Right renal cortex interstitium (tissue), 3 donors: ENCODE data around the gene CYRIA. TPM values are rescaled to one million over a fixed set of nuclear protein-coding genes. Genes with fewer than 3 reads are reported as not detected.

Experiments
- DNase-seq, 3 donors: peaks; one replicate each; pipeline ENCODE4 v3.0.0-alpha.2; 2013; ENCODE audit warnings: low read depth in 3 of 3, low spot score in 2 of 3
- polyA plus RNA-seq, 3 donors: library from polyadenylated mRNA; unstranded; fragments of 120-200 nt; gene quantifications; one replicate each; pipeline ENCODE4 v1.2.1, GENCODE V29; 2013; ENCODE audit not compliant: insufficient read length in 3 of 3

The CYRIA gene
- polyA plus RNA-seq, 3 donors, result 2.5 to 3.2 (median 2.6) TPM

DNA sequence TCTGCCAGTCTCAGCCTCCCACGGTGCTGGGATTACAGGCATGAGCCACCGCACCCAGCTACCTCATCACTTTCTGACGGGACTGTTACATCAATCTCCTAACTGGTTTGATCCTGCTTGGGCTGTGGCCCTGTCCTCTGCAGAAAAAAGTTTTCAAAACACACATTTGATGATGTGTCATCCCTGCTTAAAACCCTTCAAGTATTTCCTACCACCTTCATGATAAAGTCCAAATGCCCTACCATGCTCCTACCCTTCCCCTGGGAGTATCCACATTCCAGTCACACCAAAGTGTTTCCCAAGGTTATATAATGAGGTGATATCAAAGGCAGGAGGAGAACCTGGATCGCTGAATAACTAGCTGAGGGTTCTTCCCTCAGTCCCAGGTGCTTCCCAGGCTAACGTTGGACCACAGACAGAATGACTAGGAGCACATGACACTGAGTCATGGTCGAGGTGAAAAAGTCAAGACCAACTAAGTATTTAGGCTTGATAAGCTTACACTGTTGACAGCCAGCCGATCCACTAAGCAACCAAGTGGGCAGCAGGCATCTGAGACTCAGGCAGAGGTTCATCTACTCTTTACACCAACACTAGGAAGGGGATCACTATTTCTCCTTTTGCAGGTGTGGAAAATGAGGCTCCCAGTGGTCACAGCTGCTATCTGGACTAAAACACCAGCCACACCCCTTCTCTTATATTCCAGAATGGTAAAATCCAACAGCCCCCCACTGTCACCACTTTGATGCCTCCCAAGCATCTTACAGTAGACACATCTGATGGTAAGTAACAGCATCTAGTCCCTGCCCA is 31.8 kb downstream of the CYRIA start:
- DNase-seq, result no peak

- no peak for DNase-seq
Measured at GRCh38 chr2:16632598-16632997, 33.0 kb downstream of the CYRIA start.

GRCh38 chr2:16630463-16630862 is 35.2 kb downstream of the CYRIA start:
- DNase-seq, result no peak

DNA sequence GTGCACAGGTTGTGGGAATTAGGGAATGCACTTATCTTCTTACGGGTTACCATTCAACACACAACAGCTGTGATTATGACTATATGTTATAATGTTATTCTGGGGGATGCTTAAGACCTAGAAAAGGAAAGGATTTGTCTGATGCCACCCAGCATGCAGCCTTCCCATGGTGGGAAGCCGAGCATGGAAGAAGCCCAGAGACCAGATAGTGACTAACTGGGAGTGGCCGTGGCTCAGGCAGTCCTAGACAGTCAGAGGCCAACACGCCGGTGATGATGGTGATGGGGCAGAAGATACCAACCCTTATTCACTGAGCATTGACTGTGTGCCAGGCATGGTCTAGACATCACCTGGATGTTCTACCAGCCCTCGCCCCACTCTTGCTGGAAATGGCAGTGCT is 35.9 kb downstream of the CYRIA start:
- no peak for DNase-seq

DNA sequence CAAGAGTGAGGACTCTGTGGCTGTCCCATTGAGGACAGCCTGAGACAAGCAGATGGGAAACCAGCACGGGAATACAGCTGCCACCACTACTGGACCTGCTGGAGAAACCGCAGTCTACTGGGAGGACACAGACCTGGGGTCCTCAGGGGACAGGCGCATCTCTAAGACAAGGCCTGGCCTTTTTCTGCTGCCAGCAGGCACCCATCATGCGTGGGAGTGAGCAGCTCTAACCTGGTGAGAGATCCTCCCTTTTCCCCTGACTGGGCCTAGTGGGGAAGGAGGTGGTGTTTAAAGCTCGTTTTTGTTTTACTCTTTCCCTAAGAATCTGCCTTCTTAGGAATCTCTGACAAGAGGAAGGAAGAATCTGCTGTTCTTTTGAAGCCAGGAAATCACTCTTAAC is 36.6 kb downstream of the CYRIA start:
- DNase-seq, result no peak

- no peak for DNase-seq
Measured at GRCh38 chr2:16628314-16628713, 37.3 kb downstream of the CYRIA start.

DNA sequence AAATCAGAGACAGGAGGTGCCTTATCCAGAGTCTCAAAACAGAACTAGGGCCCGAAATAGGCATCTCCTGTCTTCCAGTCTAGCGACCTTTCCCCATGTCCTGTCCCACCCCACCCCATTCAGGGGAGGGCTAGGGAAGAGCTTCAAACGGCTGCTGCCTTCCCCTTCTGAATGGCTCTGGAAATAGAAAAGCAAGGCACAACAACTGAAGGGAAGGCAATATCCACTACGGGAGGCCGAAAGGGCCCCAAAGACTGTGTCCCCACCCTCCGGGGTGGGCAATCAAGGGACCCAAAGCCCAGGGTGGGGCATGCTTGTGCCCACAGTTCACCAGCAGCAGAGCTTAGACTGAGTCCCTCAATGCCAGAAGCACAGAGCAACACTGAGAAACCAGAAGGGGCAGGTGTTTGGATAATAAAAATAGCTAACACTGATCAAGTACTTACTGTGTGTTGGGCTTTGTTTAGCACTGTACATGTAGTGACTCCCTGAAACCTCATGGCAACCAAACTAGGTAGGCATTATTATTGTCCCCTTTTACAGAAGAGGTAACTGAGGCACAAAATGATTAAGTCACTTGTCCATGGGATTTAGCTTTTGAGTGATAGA is 38.5 kb downstream of the CYRIA start:
- DNase-seq, result no peak

GRCh38 chr2:16626497-16626896 is 39.1 kb downstream of the CYRIA start:
- no peak for DNase-seq

- DNase-seq, result no peak
Measured at GRCh38 chr2:16625759-16626158, 39.9 kb downstream of the CYRIA start.

- DNase-seq, result no peak
Measured at GRCh38 chr2:16625201-16625729, 40.4 kb downstream of the CYRIA start.

- DNase-seq, result no peak
Measured at GRCh38 chr2:16624436-16624780, 41.2 kb downstream of the CYRIA start.

DNA sequence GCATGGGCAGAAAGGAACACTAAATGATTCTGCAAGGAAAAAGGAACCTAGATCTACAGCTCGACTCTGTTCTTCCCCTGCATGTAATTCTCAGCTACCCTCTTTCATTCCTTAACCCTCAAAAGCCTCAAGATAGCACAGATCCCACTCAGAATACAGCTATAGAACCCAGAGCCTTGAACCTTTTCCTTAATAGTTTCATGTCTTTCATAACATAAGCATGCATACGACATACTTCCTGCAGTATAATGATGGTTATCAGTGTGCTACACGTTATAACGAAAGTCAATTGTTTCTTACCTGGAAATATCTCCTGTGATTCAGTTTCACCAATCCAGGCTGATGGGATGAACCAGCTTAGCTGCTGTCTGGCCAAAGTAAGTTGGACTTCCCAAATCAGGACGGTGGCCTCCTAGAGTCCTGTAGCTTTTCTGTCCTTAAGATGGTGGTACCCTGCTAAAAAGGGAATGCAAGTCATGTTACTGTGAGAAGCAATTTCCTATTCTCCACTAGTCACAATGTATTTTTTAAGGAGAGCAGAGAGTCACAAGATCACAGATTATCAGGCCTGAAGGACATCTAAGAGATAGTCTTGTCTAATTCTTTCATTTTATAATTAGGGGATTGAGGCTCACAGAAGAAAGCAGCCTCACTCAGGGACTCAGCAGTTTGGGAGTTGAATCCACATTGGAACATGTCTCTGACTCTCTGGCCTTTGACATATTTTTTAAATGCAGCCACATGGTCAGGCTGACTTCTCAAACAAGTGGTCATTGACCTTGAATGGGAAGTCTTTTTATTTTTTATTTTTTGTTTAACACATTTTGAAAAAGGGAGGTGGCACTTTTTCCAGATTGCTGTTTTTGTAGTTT is 41.8 kb downstream of the CYRIA start:
- DNase-seq, result no peak

- DNase-seq, result no peak
Measured at GRCh38 chr2:16623031-16623430, 42.6 kb downstream of the CYRIA start.

GRCh38 chr2:16622399-16622968 is 43.1 kb downstream of the CYRIA start:
- no peak for DNase-seq

GRCh38 chr2:16621316-16621715 is 44.3 kb downstream of the CYRIA start:
- DNase-seq, result no peak

GRCh38 chr2:16620590-16620989 is 45.0 kb downstream of the CYRIA start:
- no peak for DNase-seq

- no peak for DNase-seq
Measured at GRCh38 chr2:16619576-16620245, 45.9 kb downstream of the CYRIA start.

DNA sequence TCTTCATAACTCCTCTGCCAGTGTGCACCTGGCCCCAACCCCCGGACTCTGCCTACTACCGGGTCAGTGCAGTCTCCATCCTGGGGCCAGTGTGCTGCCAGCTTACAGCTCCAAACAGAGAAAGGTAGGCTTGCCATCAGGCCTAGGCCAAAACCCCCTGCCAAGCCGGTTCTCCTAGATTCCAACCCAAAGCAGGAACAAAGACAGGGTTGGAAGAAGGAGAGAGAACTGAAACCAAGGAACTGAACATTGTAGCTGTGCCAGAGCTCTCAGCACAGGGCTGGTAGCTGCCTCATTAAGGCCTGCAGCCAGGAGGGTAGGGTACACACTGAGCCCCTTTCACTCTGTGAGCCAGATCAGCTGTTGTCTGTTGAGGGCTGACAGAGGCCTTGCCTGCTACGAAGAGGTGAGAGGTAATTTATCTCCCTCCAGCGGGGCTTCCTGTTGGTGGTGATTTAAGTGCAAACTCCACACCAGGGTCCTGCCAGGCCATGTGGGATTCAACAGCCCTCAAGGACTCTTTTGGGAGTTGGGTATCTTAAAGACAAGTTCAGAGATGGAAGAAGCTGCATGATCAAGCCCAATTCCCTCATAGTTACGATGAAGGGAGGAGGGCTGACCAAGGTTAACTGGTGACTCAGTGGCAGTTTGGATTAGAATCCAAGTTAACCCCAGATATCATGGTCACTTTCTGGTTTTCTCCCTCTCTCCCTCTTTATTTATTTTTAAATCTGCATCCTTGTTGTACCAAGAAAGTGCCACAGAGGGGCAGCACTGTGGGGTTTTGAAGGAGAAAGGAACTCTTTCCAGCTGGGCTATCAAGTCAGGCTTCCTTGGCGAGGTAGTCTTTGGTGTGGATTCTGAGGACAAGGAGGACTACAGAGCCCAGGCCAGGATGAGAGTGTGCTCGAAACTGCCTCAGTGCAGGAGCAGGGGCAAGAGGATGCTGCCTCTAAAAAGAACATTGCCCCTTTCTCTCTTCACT is 48.1 kb downstream of the CYRIA start:
- no peak for DNase-seq
